Thymus (tissue), 11 donors: ENCODE results near the gene KIF22. TPM values are rescaled to one million over a fixed set of nuclear protein-coding genes. Genes with fewer than 3 reads are reported as not detected.

ENCODE experiments used
- DNase-seq, 9 donors: peaks; one replicate each; pipeline ENCODE4 v3.0.0-alpha.2; 2013; ENCODE audit warnings: low spot score in 9 of 9, low read depth in 6 of 9, missing footprints in 1 of 9
- H3K27ac ChIP-seq, 2 donors: one replicate each; pipeline ENCODE4 v1.5.1; 2013; ENCODE audit warnings: control low read depth in 1 of 2, low read depth in 1 of 2, low read length in 1 of 2, mild to moderate bottlenecking in 1 of 2, moderate library complexity in 1 of 2
- H3K27me3 ChIP-seq, 2 donors: one replicate each; pipeline ENCODE4 v1.5.1; 2013; ENCODE audit warnings: low read length in 1 of 2; ENCODE audit not compliant: control insufficient read depth in 2 of 2, insufficient read depth in 1 of 2
- H3K36me3 ChIP-seq, 2 donors: one replicate each; pipeline ENCODE4 v1.5.1; 2013; ENCODE audit warnings: low read length in 1 of 2, mild to moderate bottlenecking in 1 of 2, moderate library complexity in 1 of 2; ENCODE audit not compliant: control insufficient read depth in 2 of 2, insufficient read depth in 2 of 2
- H3K4me1 ChIP-seq, 2 donors: one replicate each; pipeline ENCODE4 v1.5.1; 2013; ENCODE audit warnings: low read length in 2 of 2; ENCODE audit not compliant: control insufficient read depth in 2 of 2, insufficient read depth in 2 of 2
- H3K4me3 ChIP-seq, 2 donors: one replicate each; pipeline ENCODE4 v1.5.1; 2013; ENCODE audit warnings: low read length in 2 of 2, control low read depth in 1 of 2, mild to moderate bottlenecking in 1 of 2
- H3K9me3 ChIP-seq, 2 donors: one replicate each; pipeline ENCODE4 v1.5.1; 2013; ENCODE audit warnings: low read length in 1 of 2, mild to moderate bottlenecking in 1 of 2; ENCODE audit not compliant: control insufficient read depth in 2 of 2, insufficient read depth in 1 of 2
- WGBS: extraction: QIAGEN DNeasy Blood & Tissue Kit; methylation state at CpG from one replicate; pipeline ENCODE4 v1.1.7; 2013; 5-methylcytosine and 5-hydroxymethylcytosine counted together
- polyA plus RNA-seq: library from polyadenylated mRNA; stranded (reverse); fragments of 200-250 nt; gene quantifications from one replicate; pipeline ENCODE4 v1.2.3, GENCODE V29; 2013
- total RNA-seq: library from RNA; stranded (reverse); fragments of 120-200 nt; gene quantifications from one replicate; pipeline ENCODE4 v1.2.4, GENCODE V29; 2013
- donor health status: healthy.

The KIF22 gene
- total and polyA plus RNA-seq, 2 donors = 82.5 to 105 TPM

DNA sequence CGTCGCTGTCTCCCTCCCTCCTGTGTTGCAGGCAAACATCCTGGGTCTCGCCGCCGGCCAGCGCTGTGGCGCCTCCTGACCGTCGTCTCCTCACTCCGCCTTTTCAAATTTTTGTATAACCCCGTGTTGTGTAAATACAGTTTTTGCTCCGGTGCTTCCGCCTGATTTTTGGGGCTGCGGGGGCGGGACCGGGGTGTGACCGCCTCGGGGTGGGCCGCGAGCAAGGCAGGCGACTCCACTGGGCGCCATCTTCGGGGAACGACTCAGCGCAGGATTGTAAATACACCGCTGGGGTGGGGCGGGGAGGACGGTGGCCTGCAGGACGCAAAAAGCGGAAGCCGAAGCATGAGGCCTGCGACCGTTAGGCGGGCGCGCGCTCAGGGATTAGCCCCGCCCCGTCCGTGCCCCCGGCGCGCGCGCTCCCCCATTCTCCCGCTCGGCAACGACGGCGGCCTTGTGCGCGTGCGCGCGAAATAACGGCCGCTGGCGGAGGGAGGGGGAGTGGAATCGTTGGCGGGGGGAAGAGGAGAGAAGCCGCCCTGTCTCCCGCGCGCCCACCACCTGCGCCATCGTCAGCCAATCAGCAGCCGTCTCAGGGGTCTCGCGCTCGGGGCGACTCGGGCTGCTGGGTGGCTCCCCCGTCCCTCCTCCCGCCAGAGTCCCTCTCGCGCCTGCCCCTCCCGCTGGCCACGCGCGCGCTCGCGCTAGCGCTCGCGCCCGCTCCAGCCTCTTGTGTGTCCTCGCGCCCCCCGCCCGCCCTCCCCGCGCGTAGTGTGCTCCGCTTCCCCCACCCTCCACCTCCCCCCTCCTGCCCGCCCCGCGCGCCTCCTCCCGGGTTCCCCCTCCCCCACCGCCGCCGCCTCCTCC lies 14.9 kb downstream of the KIF22 start:
- H3K36me3 ChIP-seq = peaks cover 40 to 75% of the 10 kb centered on the region in 2 donors
- peaks cover 0 to 5% of the 10 kb centered on the region in 2 donors for H3K27me3 ChIP-seq
- WGBS = under 1% methylated on average over 97 of the region's 103 CpGs
- peak; percentile 87 to 99 (median 97) for DNase-seq
- peaks cover 26 to 48% of the 10 kb centered on the region in 2 donors for H3K4me1 ChIP-seq
- H3K9me3 ChIP-seq = no peaks in the 10 kb centered on the region
- peak overlapping the region; percentile 80 to 86 for H3K4me3 ChIP-seq
- H3K27ac ChIP-seq = peak overlapping the region; percentile 98

- Histone ChIP-seq H3K27me3 (peaks cover 0 to 11% of the 10 kb centered on the region in 2 donors), H3K4me1 (peaks cover 30 to 55% of the 10 kb centered on the region in 2 donors), H3K4me3 (peak within 1 kb of the TSS; percentile 80 to 86), H3K27ac (peak within 1 kb of the TSS; percentile 98), H3K36me3 (peaks cover 37 to 75% of the 10 kb centered on the region in 2 donors), H3K9me3 (no peaks in the 10 kb centered on the region)
- 3% methylated on average over 65 of the region's 67 CpGs for WGBS
- peak in 3 of 9 donors; percentile 68 to 86 (median 82) for DNase-seq
These were observed 15.6 kb downstream of the KIF22 start, which contains the start of gene MAZ for GRCh38 chr16:29806099-29806579. Gene MAZ, plus strand, starts transcription at chr16:29806529. Its CDS starts 173 bp downstream, at chr16:29806702.

DNA sequence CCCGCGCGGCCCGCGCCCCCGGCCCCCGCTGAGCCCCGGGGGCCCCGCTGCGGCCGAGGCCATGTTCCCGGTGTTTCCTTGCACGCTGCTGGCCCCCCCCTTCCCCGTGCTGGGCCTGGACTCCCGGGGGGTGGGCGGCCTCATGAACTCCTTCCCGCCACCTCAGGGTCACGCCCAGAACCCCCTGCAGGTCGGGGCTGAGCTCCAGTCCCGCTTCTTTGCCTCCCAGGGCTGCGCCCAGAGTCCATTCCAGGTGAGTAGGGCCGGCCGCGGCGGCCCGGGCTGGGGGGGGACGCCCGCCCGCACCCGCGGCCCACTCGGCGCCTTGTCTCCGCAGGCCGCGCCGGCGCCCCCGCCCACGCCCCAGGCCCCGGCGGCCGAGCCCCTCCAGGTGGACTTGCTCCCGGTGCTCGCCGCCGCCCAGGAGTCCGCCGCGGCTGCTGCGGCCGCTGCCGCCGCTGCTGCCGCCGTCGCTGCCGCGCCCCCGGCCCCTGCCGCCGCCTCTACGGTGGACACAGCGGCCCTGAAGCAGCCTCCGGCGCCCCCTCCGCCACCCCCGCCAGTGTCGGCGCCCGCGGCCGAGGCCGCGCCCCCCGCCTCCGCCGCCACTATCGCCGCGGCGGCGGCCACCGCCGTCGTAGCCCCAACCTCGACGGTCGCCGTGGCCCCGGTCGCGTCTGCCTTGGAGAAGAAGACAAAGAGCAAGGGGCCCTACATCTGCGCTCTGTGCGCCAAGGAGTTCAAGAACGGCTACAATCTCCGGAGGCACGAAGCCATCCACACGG lies 16.3 kb downstream of the KIF22 start:
- peak in 2 of 9 donors; percentile 52 to 77 for DNase-seq
- WGBS = under 1% methylated on average over 99 of the region's 99 CpGs
- H3K36me3 ChIP-seq = peaks cover 30 to 68% of the 10 kb centered on the region in 2 donors
- H3K4me1 ChIP-seq = peaks cover 36 to 62% of the 10 kb centered on the region in 2 donors
- peak overlapping the region; percentile 70 to 86 for H3K4me3 ChIP-seq
- H3K27ac ChIP-seq = peak overlapping the region; percentile 97 to 98
- no peaks in the 10 kb centered on the region for H3K9me3 ChIP-seq
- peaks cover 0 to 18% of the 10 kb centered on the region in 2 donors for H3K27me3 ChIP-seq

DNA sequence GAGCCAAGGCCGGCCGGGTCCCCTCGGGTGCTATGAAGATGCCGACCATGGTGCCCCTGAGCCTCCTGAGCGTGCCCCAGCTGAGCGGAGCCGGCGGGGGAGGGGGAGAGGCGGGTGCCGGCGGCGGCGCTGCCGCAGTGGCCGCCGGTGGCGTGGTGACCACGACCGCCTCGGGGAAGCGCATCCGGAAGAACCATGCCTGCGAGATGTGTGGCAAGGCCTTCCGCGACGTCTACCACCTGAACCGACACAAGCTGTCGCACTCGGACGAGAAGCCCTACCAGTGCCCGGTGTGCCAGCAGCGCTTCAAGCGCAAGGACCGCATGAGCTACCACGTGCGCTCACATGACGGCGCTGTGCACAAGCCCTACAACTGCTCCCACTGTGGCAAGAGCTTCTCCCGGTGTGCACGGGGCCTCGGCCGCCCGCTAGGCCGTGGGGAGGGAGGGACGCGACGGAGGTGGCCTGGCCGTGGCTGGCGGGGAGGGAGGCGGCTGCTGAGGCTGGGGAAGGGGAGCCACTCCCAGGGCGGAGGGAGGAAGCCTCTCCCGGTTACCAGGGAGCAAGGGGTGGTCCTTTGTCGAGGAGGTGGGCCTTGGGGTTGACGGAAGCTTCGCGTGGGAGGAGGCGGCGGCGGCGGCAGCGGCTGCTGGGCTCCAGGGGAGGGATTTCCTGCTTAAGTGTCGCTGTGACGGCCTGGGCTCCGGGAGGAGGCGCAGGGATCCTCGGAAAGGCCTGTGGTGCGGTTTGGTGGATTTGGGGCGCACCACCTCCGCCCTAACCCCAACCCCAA lies 17.1 kb downstream of the KIF22 start:
- Histone ChIP-seq H3K9me3 (no peaks in the 10 kb centered on the region), H3K27me3 (peaks cover 5 to 26% of the 10 kb centered on the region in 2 donors), H3K27ac (peak overlapping the region; percentile 97 to 98), H3K4me1 (peaks cover 41 to 69% of the 10 kb centered on the region in 2 donors), H3K4me3 (peak overlapping the region; percentile 70 to 86), H3K36me3 (peaks cover 28 to 60% of the 10 kb centered on the region in 2 donors)
- peak in 8 of 9 donors; percentile 80 to 94 (median 87) for DNase-seq
- WGBS = under 1% methylated on average over 69 of the region's 69 CpGs

DNA sequence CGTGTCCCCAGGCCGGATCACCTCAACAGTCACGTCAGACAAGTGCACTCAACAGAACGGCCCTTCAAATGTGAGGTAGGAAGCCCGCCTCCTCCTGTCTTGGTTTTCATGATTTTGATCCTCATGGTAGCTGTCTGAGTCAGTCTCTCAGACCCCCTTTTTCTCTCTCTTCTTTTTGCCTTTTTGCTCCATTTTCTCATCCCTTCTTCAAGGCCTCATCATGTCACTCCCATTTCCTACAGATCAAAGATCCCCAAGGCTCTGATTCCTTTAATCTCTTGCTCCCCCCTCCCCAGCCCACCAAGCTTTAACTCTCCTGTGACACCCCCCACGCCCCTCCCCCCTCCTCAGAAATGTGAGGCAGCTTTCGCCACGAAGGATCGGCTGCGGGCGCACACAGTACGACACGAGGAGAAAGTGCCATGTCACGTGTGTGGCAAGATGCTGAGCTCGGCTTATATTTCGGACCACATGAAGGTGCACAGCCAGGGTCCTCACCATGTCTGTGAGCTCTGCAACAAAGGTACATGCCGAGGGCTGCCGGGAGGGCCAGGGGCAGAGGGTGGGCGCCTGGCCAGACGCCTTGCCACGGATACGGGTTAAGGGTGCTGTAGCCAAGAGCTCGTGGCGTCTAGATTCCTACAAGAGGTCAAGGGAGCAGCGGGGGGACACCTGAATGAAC lies 17.8 kb downstream of the KIF22 start:
- Histone ChIP-seq H3K4me1 (peaks cover 43 to 74% of the 10 kb centered on the region in 2 donors), H3K4me3 (peak overlapping the region; percentile 70 to 86), H3K9me3 (peaks cover 0 to 5% of the 10 kb centered on the region in 2 donors), H3K27me3 (peaks cover 8 to 33% of the 10 kb centered on the region in 2 donors), H3K27ac (peak overlapping the region; percentile 97 to 98), H3K36me3 (peaks cover 25 to 53% of the 10 kb centered on the region in 2 donors)
- WGBS = 70% methylated on average over 25 of the region's 25 CpGs
- DNase-seq = no peak

DNA sequence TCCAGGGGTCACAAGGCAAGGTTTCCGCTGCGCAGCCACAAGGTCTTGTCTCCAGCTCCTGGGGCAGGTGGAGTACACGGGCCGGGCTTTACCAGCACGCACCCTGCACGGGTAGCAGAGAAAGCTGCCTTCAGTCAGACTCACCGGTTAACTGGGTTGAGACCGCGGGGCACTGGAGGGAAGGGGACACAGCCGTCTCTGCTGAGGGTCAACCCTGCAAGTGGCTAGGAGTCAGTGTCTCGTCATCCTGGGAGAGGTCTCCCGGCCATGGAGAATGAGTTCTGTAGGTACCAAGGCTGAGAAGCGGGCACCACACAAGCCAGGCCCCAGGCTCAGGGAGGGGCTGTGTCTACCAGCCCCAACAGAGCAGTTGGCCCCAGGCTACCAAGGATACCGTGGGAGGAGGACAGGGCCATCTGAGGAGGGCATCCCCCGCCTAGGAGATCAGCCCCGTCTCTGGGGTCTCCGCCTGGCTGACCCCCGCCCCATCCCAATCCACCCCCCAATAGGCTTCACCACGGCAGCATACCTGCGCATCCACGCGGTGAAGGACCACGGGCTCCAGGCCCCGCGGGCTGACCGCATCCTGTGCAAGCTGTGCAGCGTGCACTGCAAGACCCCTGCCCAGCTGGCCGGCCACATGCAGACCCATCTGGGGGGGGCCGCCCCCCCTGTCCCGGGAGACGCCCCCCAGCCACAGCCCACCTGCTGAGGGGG lies 18.6 kb downstream of the KIF22 start:
- no peak for DNase-seq
- peaks cover 35 to 75% of the 10 kb centered on the region in 2 donors for H3K4me1 ChIP-seq

DNA sequence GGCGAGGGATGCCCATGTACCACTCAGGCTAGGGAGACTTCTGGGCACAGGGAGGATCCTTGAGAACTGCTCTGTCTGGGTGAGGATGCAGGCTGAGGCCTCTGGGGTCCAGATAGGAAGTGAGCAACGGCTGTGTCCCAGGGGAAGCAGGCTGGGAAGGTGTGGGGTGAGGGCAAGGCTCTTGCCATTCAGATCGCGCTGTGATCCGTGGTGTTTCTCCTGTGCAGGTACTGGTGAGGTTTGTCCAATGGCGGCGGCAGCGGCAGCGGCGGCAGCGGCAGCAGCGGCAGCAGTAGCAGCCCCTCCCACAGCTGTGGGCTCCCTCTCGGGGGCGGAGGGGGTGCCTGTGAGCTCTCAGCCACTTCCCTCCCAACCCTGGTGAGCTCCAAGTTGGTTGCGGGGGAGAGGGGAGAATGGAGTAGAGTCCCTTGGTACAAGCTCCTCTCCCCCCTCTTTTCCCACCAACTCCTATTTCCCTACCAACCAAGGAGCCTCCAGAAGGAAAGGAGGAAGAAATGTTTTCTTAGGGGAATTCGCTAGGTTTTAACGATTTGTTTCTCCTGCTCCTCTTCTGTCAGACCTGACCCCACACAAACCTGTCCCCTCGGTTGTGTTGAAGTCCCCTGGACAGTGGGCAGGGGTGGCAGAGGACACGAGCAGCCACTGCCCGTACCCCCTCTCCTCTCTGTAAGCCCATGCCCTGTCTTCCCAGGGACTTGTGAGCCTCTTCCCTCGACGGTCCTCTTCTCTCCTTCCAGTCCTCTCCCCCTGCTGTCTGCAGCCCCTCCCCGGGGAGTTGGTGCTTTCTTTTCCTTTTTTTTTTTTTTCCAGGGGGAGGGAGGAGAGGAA lies 19.5 kb downstream of the KIF22 start:
- DNase-seq = no peak
- 83% methylated on average over 23 of the region's 23 CpGs for WGBS
- Histone ChIP-seq H3K4me1 (peaks cover 33 to 75% of the 10 kb centered on the region in 2 donors), H3K27me3 (peaks cover 8 to 47% of the 10 kb centered on the region in 2 donors), H3K4me3 (no peak overlapping the region), H3K36me3 (peaks cover 25 to 38% of the 10 kb centered on the region in 2 donors), H3K27ac (peak overlapping the region in 1 of 2 donors; percentile 30), H3K9me3 (peaks cover 0 to 5% of the 10 kb centered on the region in 2 donors)

More for the DNA sequence above, 18.6 kb downstream of the KIF22 start:
- 94% methylated on average over 31 of the region's 31 CpGs for WGBS
- Histone ChIP-seq H3K36me3 (peaks cover 25 to 45% of the 10 kb centered on the region in 2 donors), H3K4me3 (peak overlapping the region; percentile 70 to 86), H3K27me3 (peaks cover 8 to 42% of the 10 kb centered on the region in 2 donors), H3K9me3 (peaks cover 0 to 5% of the 10 kb centered on the region in 2 donors), H3K27ac (no peak overlapping the region)
